Activated CD4-positive, alpha-beta T cell treated with anti-CD3 and anti-CD28 coated beads, Interleukin-2, amount 50 U/mL, for 16 hours (primary cell): ENCODE results near the gene DYNLT1.
"Not testable (repeated sequence)": the region's sequence is repeated elsewhere in the genome, so short reads cannot be mapped to it uniquely, and the experiment has no call there.

ENCODE experiments used
- DNase-seq: peaks from one replicate; pipeline ENCODE4 v3.0.0-alpha.2; 2020

The DYNLT1 gene

GRCh38 chr6:158639056-158639455 is 5.5 kb downstream of the DYNLT1 start:
- DNase-seq, result no peak

GRCh38 chr6:158638324-158638854 is 6.2 kb downstream of the DYNLT1 start:
- no peak for DNase-seq

- DNase-seq, result no peak
Observed at GRCh38 chr6:158636778-158637177, 7.8 kb downstream of the DYNLT1 start.

- DNase-seq, result no peak
Observed at GRCh38 chr6:158635427-158636073, 9.0 kb downstream of the DYNLT1 start.

- no peak for DNase-seq
Observed at GRCh38 chr6:158634695-158635426, 9.7 kb downstream of the DYNLT1 start.

GRCh38 chr6:158633127-158633526 is 11.4 kb downstream of the DYNLT1 start:
- DNase-seq, result no peak

- DNase-seq, result not testable (repeated sequence)
Observed at GRCh38 chr6:158632538-158633119, 11.9 kb downstream of the DYNLT1 start.

- DNase-seq, result no peak
Observed at GRCh38 chr6:158631678-158632537, 12.6 kb downstream of the DYNLT1 start.

GRCh38 chr6:158630938-158631616 is 13.5 kb downstream of the DYNLT1 start:
- no peak for DNase-seq

- DNase-seq, result no peak
Observed at GRCh38 chr6:158629367-158630221, 14.9 kb downstream of the DYNLT1 start.

- DNase-seq, result no peak
Observed at GRCh38 chr6:158628542-158628941, 16.0 kb downstream of the DYNLT1 start.

- DNase-seq, result no peak
Observed at GRCh38 chr6:158627940-158628211, 16.7 kb downstream of the DYNLT1 start.

GRCh38 chr6:158627168-158627939 is 17.2 kb downstream of the DYNLT1 start:
- no peak for DNase-seq

GRCh38 chr6:158626360-158627167 is 18.0 kb downstream of the DYNLT1 start:
- no peak for DNase-seq

GRCh38 chr6:158625881-158626305 is 18.6 kb downstream of the DYNLT1 start:
- DNase-seq, result no peak

GRCh38 chr6:158624684-158625682 is 19.6 kb downstream of the DYNLT1 start:
- DNase-seq, result no peak

GRCh38 chr6:158622545-158623190 is 21.9 kb downstream of the DYNLT1 start:
- no peak for DNase-seq
